ENCODE measurements around the gene GALNS.
"Not testable (repeated sequence)": the region's sequence is repeated elsewhere in the genome, so short reads cannot be mapped to it uniquely, and the experiment has no call there.

GALNS gene

DNA sequence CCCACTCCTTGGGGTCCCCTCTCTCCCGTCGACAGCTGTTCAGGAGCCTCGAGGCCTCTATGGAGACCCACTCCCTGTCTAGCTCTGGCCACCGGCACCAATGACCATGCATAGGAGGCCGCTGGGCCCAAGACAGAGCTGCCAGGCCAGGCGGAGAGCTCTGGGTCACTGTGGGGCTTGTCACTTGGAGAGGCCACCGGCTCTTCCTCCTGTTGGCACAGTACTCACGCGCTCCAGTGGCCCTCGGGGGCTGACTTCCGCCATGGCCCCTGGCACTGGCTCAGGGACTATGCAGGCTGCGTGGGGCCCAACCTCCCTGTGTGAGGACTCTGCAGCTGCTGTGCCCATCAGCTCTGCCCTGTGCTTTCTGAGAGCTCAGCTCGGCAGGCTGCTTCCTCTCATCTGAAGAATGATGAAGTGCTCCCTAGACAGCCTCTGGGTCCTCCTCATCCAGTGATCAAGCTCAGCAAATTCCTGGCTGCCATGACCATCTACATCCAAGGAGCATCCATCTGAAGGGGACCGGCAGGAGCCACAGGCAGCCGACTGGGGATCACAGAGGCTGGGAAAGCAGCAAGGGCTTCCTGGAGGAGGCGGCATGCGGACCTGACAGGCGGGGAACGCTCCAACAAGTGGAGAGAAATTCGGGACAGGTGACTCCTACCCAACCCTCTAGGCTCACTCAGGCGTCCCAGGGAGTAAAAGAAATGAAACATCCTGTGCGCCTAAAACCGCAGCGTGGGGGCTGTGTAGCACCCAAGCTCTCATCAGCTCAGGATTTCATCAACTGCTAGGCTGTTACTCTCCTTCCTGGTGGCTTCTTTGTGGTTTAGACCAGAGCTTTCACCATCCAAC, 16.8 kb downstream of the GALNS start:
- DNase-seq (ENCODE audit: low read depth in 4 of 4, low spot score in 1 of 4) = no peak

DNA sequence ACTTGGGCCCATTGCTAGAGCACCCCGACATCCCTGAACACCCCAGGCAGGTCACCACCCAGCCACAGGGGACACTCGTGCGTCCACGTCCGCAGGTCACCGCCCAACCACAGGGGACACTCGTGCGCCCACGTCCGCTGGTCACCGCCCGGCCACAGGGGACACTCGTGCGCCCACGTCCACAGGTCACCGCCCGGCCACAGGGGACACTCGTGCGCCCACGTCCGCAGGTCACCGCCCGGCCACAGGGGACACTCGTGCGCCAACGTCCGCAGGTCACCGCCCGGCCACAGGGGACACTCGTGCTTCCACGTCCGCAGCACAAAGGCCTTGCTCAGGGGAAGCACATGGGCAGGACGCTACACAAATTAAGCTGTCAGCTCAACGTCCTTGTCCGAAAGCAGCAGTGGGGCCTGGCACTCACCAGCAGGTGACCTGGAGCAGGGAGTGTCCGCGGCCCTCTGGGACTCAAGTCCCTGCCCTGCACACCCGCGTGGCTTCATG, 17.7 kb downstream of the GALNS start:
- DNase-seq (ENCODE audit: low read depth in 4 of 4, low spot score in 1 of 4) = no peak

DNA sequence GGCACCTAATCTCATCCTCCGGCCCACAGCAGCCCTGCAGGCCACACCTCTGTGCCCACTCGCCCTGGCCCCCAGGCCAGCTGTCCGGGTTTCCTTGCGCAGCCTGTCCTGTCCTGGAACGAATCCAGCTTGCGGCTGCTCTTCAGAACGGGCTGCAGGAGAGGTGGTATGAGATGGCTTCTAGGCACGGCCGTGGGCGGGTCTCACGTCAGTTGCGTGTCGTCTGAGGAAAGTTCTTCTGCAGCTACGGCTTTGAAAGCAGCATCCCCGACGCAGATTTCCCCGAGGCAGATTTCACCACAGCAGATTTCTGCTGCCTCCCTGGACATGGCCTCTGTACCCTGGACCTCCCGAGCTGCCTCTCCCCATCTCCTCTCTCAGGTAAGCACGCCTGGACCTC, 18.2 kb downstream of the GALNS start:
- DNase-seq (ENCODE audit: low read depth in 4 of 4, low spot score in 1 of 4) = no peak

DNA sequence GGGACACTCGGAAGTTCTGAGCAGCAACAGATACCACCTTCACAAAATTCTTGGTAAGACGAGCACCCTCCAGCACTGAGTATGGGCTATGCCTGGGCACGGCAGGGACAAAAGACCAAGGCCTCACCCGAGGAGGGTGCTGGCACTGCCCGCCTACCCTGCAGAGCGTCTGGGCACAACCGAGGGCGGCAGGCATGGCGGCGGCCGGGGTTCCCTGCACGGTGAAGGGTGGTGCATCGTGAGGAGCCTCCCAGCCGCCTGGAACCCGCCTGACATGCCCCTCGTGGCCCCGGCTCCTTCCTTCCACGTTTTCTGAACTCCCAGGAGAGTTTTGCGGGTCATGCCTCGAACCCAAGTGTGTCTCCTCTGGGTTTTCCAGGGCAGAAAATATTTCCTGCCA, 18.9 kb downstream of the GALNS start:
- DNase-seq (ENCODE audit: low read depth in 4 of 4, low spot score in 1 of 4) = no peak

DNA sequence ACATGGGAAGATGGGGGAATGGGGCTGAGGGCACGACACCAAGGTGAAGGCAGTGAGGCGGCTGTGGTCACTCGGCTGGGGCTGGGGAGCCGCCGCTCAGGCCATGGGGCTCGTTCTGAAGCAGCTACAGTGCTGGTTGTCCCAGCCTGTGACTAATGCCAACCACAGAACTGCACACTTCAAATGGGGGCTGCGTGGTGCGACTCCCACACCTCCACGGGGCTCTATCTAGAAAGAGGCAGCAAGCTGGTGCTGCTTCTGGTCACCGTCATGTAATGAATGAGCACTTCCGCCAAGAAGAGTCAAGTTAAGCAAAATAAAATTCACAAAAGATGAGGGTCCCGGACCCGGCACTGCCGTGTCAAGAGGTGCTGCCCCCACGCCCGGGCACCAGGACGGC, 20.0 kb downstream of the GALNS start:
- no peak for DNase-seq (ENCODE audit: low read depth in 4 of 4, low spot score in 1 of 4)

DNA sequence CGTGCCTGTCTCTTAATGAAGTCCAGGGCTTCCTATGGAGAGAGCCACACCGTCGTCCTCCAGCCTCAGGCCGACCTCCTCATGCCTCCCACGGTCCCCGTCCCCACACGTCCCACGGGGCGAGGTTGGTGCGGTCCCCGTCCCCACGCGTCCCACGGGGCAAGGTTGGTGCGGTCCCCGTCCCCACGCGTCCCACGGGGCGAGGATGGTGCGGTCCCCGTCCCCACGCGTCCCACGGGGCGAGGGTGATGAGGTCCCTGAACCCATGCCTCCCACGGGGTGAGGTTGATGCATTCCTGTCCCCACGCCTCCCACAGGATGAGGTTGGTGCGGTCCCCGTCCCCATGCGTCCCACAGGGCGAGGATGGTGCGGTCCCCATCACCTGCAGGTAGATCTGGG, 20.9 kb downstream of the GALNS start:
- DNase-seq (ENCODE audit: low read depth in 4 of 4, low spot score in 1 of 4) = no peak

DNA sequence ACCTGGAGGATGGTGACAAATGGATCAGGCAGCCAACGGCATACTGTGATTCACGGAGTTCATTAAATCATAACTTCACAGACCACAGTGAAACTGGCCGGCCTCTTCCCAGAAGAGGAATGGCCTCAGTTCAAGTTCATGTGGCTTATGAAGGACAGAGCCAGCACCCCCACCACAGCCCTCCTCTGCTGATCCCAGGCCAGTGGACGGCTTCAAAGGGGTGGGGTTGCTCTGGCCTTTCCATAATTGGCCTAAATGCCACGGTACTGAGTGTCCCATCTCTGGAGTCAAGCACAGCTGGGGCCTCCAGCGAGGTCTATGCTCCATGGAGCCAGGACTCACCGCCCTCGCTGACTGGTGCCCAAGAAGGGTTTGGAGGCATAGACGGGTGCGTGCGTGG, 21.4 kb downstream of the GALNS start:
- DNase-seq (ENCODE audit: low read depth in 4 of 4, low spot score in 1 of 4) = no peak

DNA sequence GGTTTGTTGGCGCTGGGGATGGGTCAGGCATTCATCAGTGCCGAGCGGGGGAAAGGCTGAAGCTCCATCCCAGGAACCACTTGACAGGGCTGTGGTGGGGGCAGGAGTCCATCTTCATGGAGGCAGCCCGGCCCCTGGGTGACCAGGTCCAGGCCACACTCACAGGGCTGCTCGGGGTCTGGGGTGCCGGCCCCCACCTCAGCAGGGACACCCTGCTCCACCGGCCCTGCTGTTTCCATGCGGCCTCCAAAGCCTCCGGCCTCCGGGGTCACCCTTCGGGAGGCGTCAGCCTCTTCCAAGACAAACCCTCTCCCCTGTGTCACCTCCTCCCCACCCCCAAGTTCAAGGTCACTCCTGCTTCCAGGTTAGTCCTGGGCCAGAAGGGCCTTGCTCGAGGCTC, 22.1 kb downstream of the GALNS start:
- no peak for DNase-seq (ENCODE audit: low read depth in 4 of 4, low spot score in 1 of 4)

DNA sequence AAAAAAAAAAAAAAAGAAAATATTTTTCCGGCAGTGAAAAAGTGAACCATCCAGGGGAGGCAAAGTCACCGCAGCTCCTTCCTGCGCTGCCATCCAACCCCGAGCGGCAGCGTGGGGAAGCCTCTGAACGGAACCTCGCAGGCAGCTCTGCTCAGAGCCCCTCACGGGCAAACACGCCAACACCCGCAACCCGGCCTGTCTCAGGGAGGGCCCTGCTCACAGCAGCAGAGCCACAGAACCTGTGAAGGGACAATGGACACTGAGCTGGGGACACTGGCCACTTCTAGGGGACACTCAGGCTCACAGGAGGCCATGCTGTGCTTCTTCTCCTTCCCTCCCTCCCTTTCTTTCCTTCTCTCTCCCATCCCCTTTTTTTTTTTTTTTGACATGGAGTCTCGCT, 23.7 kb downstream of the GALNS start:
- DNase-seq (ENCODE audit: low read depth in 4 of 4, low spot score in 1 of 4) = no peak

DNA sequence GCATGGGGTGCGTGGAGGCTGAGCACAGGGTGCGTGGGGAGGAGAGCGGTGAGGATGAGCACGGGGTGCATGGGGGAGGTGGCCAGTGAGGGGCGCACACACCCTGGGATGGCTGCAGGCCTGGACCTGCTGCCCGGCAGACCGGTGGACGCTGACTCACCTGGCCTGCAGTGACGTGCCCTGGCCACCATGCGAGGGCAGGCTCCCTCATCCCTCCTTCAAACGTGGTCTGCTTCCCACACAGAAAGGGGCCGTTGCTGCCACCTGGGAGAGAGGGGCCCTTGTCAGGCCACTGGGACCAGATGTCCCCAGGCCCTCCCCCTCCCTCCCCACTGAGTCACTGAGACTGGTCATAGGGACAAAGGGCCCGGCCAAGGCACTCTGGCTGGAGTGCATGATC, 24.9 kb downstream of the GALNS start:
- DNase-seq (ENCODE audit: low read depth in 4 of 4, low spot score in 1 of 4) = no peak

DNA sequence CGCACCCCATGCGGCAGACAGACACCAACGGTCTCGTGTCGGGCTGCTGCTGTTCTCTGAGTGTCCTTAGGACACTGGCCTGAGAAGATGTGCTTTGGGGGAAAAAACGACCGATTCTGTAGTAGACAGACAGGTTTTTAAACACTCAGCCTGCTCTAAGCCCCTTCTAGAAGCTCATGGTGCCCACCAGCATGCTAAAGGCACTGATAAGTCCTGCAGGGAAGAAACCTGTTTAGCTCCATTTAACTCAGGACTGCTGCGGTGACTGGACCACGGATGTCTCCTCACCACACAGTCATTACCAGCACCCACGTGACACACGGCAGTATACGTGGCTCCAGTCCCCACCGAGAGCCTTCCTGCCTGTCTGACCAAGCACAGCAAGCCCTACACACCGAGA, 26.0 kb downstream of the GALNS start:
- DNase-seq (ENCODE audit: low read depth in 4 of 4, low spot score in 1 of 4) = no peak

DNA sequence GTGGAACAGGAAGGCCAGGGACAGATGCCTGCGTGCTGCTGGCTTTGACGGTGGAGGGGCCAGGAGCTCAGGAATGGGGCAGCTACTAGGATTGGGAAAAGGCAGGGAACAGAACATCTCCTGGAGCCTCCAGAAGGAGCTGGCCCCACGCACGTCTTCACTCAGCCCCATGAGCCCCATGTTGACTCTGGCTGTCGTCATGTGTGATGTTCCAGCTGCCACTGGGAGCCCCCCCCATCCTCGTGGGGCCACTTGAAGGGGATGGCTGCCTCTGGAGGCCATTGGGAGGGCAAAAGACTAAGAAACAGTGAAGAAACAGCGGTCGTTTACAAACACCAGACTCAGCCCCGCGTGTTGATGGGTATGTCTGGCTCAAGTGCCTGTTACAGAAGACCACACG, 26.5 kb downstream of the GALNS start:
- no peak for DNase-seq (ENCODE audit: low read depth in 4 of 4, low spot score in 1 of 4)

DNA sequence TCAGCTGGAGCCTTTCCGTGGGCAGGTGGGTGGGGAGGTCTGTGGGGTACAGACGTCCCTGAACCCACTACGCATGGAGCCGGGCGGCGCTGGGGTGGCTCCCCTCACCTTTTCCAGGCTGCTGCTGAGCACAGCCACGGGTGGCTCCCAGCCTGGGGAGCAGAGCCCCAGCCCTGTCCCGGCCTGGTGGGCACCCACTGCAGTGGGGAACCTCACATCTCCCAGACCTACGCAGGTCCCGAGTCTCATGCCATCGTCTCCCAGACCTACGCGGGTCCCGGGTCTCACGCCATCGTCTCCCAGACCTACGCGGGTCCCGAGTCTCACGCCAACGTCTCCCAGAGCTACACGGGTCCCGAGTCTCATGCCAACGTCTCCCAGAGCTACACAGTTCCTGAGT, 28.0 kb downstream of the GALNS start:
- DNase-seq (ENCODE audit: low read depth in 4 of 4, low spot score in 1 of 4) = no peak

DNA sequence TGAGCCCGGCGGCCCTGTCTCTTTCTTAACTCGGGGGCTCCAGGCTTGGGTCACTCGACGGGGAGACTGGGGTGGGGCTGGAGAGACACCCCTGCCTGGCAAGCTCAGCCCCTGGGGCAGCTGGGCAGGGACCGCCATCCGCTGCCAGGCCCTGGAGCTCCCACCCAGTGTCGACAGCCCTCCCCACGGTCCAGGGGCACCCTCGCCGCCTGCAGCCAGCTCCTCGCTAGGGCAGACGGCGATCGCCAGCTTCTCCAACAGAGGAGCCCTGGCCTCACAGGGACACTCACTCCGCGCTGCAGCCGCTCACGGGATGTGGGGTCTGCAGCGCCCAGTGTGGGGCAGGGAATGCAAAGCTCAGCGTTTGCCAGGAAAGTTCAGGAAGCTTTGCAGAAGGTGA, 29.0 kb downstream of the GALNS start:
- DNase-seq (ENCODE audit: low read depth in 4 of 4, low spot score in 1 of 4) = no peak

DNA sequence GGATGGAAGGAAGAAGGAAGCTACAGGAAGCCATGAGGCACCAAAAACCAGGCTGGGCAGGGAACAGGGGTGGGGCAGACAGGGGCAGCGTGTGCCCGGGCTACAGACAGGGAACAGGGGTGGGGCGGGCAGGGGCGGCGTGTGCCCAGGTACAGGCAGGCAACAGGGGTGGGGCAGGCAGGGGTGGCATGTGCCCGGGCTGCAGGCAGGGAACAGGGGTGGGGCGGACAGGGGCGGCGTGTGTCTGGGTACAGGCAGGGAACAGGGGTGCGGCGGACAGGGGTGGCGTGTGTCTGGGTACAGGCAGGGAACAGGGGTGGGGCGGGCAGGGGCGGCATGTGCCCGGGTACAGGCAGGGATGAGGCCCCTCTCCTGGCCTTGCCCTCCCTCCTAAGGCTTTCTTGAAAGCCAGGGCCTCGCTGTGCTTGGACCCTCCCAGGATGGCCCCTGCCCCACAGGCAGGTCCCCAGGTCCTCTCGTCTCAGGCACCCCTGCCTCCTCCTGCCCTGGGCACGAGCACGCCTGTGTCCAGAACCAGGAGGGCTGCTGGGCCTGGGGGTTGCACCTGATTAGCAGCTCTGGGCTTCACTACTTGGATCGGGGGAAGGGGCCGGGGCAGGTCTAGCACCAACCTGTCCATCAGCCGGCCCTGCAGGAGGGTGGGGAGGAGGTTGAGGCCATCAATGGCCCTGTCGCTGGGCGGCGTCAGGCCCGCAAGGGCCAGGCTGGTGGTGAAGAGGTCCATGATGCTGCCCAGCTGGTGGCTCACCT, 30.5 kb downstream of the GALNS start:
- no peak for DNase-seq (ENCODE audit: low read depth in 4 of 4, low spot score in 1 of 4)

DNA sequence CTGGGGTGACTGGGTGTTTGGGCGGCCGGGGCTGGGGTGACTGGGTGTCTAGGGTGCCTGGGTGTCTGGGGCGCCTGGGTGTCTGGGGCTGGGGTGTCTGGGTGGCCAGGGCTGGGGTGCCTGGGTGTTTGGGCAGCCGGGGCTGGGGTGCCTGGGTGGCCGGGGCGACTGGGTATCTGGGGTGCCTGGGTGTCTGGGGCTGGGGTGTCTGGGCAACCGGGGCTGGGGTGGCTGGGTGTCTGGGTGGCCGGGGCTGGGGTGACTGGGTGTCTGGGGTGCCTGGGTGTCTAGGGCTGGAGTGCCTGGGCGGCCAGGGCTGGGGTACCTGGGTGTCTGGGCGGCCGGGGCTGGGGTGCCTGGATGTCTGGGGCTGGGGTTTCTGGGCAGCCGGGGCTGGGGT, 31.6 kb downstream of the GALNS start:
- DNase-seq (ENCODE audit: low read depth in 4 of 4, low spot score in 1 of 4) = no peak

DNA sequence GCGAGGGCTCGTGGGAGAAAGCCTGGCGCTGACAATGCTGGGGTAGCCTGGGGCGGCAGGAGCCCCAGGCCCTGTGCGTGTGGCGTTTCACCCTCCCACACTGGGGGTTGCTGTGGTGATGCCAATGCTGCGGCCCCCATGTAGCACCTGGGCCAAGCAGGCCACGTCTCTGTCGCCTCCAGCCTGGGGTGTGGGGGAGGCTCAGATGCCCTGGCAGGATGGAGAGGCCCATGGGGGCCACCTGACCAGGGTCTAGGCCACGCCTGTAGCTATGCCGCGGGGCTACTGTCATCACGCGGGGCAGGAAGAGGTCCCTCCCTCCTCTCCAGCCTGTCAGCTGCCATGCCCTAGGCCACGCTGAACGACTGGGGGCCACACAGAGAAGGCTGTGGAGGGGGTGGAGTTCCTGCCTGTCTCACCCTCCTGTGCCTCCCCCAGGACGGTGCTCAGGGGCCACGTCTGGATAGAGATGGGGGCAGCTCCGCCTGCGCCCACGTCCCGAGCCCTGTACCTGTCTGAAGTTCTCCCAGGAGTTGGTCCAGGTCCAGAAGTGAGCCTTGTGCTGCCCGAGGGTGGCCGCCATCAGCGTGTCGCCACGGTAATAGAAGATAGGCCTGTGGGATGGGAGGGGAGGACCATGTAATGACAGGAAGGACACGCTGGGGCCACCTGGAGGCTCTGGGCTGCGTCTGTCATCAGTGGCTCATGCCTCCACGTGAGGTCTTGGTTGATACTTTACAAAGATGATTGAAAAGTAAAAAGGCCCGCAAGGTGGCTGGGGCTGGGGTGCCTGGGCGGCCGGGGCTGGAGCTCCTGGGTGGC, 32.3 kb downstream of the GALNS start:
- DNase-seq (ENCODE audit: low read depth in 4 of 4, low spot score in 1 of 4) = no peak

DNA sequence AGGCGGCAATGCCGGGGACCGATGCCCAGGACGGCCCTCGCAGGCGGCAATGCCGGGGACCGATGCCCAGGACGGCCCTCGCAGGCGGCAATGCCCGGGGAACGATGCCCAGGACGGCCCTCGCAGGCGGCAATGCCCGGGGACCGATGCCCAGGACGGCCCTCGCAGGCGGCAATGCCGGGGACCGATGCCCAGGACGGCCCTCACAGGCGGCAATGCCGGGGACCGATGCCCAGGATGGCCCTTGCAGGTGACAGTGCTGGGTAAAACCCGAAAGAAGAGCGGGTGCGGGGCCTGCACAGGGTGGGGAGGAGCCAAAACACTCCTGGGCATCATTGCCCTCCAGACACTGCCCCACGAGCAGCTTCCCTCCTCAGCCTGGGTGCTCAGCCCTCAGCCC, 33.1 kb downstream of the GALNS start:
- not testable (repeated sequence) for DNase-seq (ENCODE audit: low read depth in 4 of 4, low spot score in 1 of 4)

DNA sequence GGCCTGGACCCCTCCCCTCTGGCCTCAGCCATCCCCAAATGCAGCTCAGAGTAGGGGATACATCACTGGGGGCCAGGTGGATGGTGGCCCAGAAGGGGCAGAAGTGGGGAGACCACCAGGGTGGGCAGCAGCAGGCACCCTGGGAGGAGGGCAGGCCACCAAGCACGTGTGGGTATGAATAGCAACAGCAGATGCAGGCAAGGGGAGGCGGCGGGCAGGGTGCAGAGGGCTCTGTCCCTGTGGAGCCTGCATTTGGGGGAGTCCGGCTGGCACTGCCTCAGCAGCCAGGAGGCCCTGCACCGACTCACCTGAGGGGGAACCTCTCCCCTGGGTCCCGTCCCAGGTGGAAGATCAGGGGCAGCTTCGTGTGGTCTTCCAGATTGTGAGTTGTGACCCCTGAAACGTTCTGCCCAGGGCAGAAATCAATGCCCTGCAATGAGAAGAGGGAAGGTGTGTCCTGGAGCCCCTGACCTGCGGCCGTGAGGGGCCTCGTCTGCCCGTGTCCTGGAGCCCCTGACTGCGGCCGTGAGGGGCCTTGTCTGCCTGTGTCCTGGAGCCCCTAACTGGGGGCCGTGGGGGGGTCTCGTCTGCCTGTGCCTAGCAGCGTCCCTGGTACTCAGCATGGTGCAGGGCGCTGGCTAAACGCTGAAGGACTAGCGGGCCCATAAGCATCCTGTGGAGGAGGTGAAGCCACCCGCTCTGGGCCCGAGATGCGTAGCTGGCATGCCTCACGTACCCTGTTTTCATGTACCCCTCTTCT, 34.3 kb downstream of the GALNS start:
- no peak for DNase-seq (ENCODE audit: low read depth in 4 of 4, low spot score in 1 of 4)

DNA sequence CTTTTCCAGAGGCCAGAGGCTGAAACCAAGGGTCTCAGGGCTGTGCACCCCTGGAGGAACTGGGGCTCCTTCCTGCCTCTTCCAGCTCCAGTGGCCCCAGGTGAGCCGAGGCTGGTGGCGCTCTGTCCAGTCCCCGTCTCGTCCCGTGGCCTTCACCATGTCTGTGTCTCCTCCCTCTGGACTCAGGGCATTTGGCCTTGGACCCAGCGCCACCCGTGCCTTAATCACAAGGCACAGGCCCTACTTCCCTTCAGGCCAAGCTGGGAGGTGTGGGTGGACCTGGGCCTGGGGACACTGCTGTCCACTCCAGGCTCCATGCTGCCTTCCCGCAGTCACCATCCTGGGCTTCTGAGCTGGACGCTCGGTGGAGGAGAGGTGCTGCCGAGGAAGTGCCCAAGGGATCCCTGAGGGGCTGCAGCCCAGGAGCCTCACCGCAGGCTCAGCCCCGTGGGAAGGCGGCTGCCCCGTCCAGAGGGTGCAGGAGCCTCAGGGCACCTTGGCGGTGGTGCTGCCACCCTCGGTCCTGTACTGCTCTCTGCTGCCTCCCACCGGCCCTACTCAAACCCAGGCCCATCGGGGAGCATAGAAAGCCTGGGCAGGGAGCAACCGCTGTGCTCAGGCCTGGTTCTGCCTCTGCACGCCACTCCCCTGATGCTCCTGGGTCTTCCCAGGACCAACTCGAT, 35.4 kb downstream of the GALNS start:
- DNase-seq (ENCODE audit: low read depth in 4 of 4, low spot score in 1 of 4) = no peak
